OCI-LY7 (cell line): Measurements from ENCODE around the gene CDC42SE1. TPM values are rescaled to one million over a fixed set of nuclear protein-coding genes. Genes with fewer than 3 reads are reported as not detected.

Experiments
- BruUV-seq: library from RNA; stranded (reverse); fragments of 400-500 nt; replicated peaks from 2 replicates; lab custom pipeline; 2021; lab: Mats Ljungman, UMichigan
- CTCF ChIA-PET: fragments of 300-600 bp; sonication (Branson Sonifier 250); formaldehyde crosslinking; loops from one replicate; lab custom pipeline; 2022; ENCODE audit warnings: antibody characterized with exemption; ENCODE audit not compliant: unreplicated experiment; lab: Charles Lee
- POLR2A ChIA-PET: fragments of 300-600 bp; sonication (Branson Sonifier 250); formaldehyde crosslinking; loops from one replicate; lab custom pipeline; 2022; ENCODE audit warnings: antibody characterized with exemption; lab: Charles Lee
- DNase-seq: peaks from one replicate; pipeline ENCODE4 v3.0.0-alpha.2; 2015; ENCODE audit warnings: low spot score
- H2AFZ ChIP-seq: fragments of 200-600 bp; sonication (generic), shearing (Covaris generic); 2 replicates; pipeline ENCODE4 v1.6.1; 2014; ENCODE audit warnings: mild to moderate bottlenecking, antibody characterized with exemption, low read length, moderate library complexity
- H3K27ac ChIP-seq: fragments of 200-600 bp; sonication (generic); 2 replicates; pipeline ENCODE4 v1.5.1; 2014; ENCODE audit warnings: mixed run types, low read depth, mild to moderate bottlenecking, moderate library complexity, low read length, inconsistent platforms; ENCODE audit not compliant: poor library complexity, severe bottlenecking
- H3K36me3 ChIP-seq: fragments of 200-600 bp; sonication (generic); 2 replicates; pipeline ENCODE4 v1.6.1; 2014; ENCODE audit warnings: mild to moderate bottlenecking, antibody characterized with exemption, low read length, moderate library complexity, mixed read lengths; ENCODE audit not compliant: insufficient read depth
- H3K4me1 ChIP-seq: fragments of 200-600 bp; sonication (generic); 2 replicates; pipeline ENCODE4 v1.5.1; 2014; ENCODE audit warnings: mild to moderate bottlenecking, low read length; ENCODE audit not compliant: insufficient read depth, poor library complexity, severe bottlenecking
- H3K4me2 ChIP-seq: fragments of 200-600 bp; sonication (generic); 2 replicates; pipeline ENCODE4 v1.6.1; 2014; ENCODE audit warnings: mild to moderate bottlenecking, low read length
- H3K4me3 ChIP-seq: fragments of 200-600 bp; sonication (generic); 2 replicates; pipeline ENCODE4 v1.5.1; 2014; ENCODE audit warnings: mild to moderate bottlenecking, low read depth, low read length; ENCODE audit not compliant: poor library complexity, severe bottlenecking
- H3K79me2 ChIP-seq: fragments of 200-600 bp; sonication (generic); 2 replicates; pipeline ENCODE4 v1.6.1; 2016; ENCODE audit warnings: low read depth, mild to moderate bottlenecking, low read length, moderate library complexity, mixed read lengths; ENCODE audit not compliant: insufficient read depth
- H3K9me2 ChIP-seq: fragments of 200-600 bp; sonication (generic); 2 replicates; pipeline ENCODE4 v1.6.1; 2016; ENCODE audit warnings: mild to moderate bottlenecking, low read length, mixed read lengths; ENCODE audit not compliant: insufficient read depth
- H3K9me3 ChIP-seq: fragments of 200-600 bp; sonication (generic); 2 replicates; pipeline ENCODE4 v1.6.1; 2014; ENCODE audit warnings: mild to moderate bottlenecking, mixed run types, low read length, mixed read lengths
- H4K20me1 ChIP-seq: fragments of 200-600 bp; sonication (generic); 2 replicates; pipeline ENCODE4 v1.6.1; 2014; ENCODE audit warnings: mild to moderate bottlenecking, antibody characterized with exemption, low read length, moderate library complexity, mixed read lengths; ENCODE audit not compliant: insufficient read depth
- CTCF ChIP-seq: fragments of 200-600 bp; sonication (generic); conservative IDR thresholded peaks from 2 replicates; pipeline ENCODE4 v1.5.1; 2014; ENCODE audit warnings: mild to moderate bottlenecking, antibody characterized with exemption, low read length, moderate library complexity, mixed read lengths
- EZH2phosphoT487 ChIP-seq: fragments of 200-600 bp; sonication (generic); IDR thresholded peaks from 2 replicates; pipeline ENCODE4 v1.6.1; 2018; ENCODE audit warnings: low read depth, borderline replicate concordance, mild to moderate bottlenecking, mixed run types, antibody characterized with exemption, low read length, moderate library complexity, mixed read lengths
- intact Hi-C: fragments of 100-400 bp; cut with micrococcal nuclease; formaldehyde crosslinking; loops from one replicate; pipeline ENCODE4 v1.10.0; 2022; ENCODE audit not compliant: unreplicated experiment
- total RNA-seq, 2 experiments: library from RNA; depleted of rRNA in 1 of 2; stranded (reverse); fragments of >200 nt in 1 of 2; shearing (Covaris generic) in 1 of 2; gene quantifications; 2 replicates each; pipeline ENCODE4 v1.2.3, GENCODE V29; 2014 to 2022

Gene CDC42SE1
- total RNA-seq, 2 experiments from 2014 or later: 48.2 to 63.3 TPM

GRCh38 chr1:151008244-151009205 is 50.9 kb downstream of the CDC42SE1 start, which contains the start of gene PRUNE1:
PRUNE1 (plus strand) TSS chr1:151008449; CDS start chr1:151008633, 184 bp downstream.
- H3K9me2 ChIP-seq: no peaks in the 10 kb centered on the region
- H3K36me3 ChIP-seq: no peaks in the 10 kb centered on the region
- no peaks in the 10 kb centered on the region for H3K9me3 ChIP-seq
- peaks cover 52% of the 10 kb centered on the region for H3K4me1 ChIP-seq
- H3K4me2 ChIP-seq: peak within 1 kb of the TSS; percentile 90
- POLR2A ChIA-PET: no interaction called here
- peaks cover 17% of the 10 kb centered on the region; the same call in 1 of the 2 replicates for H3K79me2 ChIP-seq
- intact Hi-C loops: loop anchor here (5.0 kb wide), 1 partner anchor 49 kb away; the partner anchor contains the start of gene CDC42SE1
- no TSS peak for BruUV-seq
- TF ChIP-seq EZH2phosphoT487: no peak
- TF ChIP-seq CTCF: no peak
- CTCF ChIA-PET: no interaction called here
- no peaks in the 10 kb centered on the region for H4K20me1 ChIP-seq
- DNase-seq: peak; percentile 97
- peak within 1 kb of the TSS; percentile 83 for H3K4me3 ChIP-seq
- H3K27ac ChIP-seq: peak within 1 kb of the TSS; percentile 47
- peak within 1 kb of the TSS; percentile 85 for H2AFZ ChIP-seq

GRCh38 chr1:151007853-151008243 is 51.6 kb downstream of the CDC42SE1 start:
- Histone ChIP-seq H3K9me3 (no peaks in the 10 kb centered on the region), H3K4me3 (peak overlapping the region; percentile 83), H2AFZ (peak overlapping the region; percentile 85), H3K9me2 (no peaks in the 10 kb centered on the region), H4K20me1 (no peaks in the 10 kb centered on the region), H3K79me2 (peaks cover 17% of the 10 kb centered on the region; the same call in 1 of the 2 replicates), H3K27ac (peak overlapping the region; percentile 47), H3K36me3 (no peaks in the 10 kb centered on the region), H3K4me1 (peaks cover 58% of the 10 kb centered on the region), H3K4me2 (peak overlapping the region; percentile 90)
- BruUV-seq: no TSS peak
- no peak for DNase-seq
- intact Hi-C loops: loop anchor here (5.0 kb wide), 1 partner anchor 49 kb away; the partner anchor contains the start of gene CDC42SE1
- TF ChIP-seq CTCF: no peak
- TF ChIP-seq EZH2phosphoT487: no peak
- POLR2A ChIA-PET: no interaction called here
- CTCF ChIA-PET: no interaction called here
